Caco-2 (cell line): ENCODE results near the gene CATSPERD. TPM values are rescaled to one million over a fixed set of nuclear protein-coding genes. Genes with fewer than 3 reads are reported as not detected.

Experiments
- BruUV-seq: library from RNA; stranded (reverse); fragments of 400-500 nt; replicated peaks from 2 replicates; lab custom pipeline; 2021; lab: Mats Ljungman, UMichigan
- CTCF ChIA-PET: fragments of 300-600 bp; sonication (Branson Sonifier 250); formaldehyde crosslinking; loops from one replicate; lab custom pipeline; 2022; ENCODE audit warnings: antibody characterized with exemption; lab: Charles Lee
- POLR2A ChIA-PET: fragments of 300-600 bp; sonication (Branson Sonifier 250); formaldehyde crosslinking; loops from one replicate; lab custom pipeline; 2022; ENCODE audit warnings: antibody characterized with exemption; lab: Charles Lee
- DNase-seq, 2 experiments: peaks; one replicate each; pipeline versions ENCODE4 v3.0.0 to v3.0.0-alpha.2; 2020 to 2022
- H3K27me3 ChIP-seq: replicated peaks from 2 replicates; pipeline ENCODE4 v1.6.0; 2011; ENCODE audit warnings: low read length; ENCODE audit not compliant: control insufficient read depth, insufficient read depth
- H3K36me3 ChIP-seq: 2 replicates; pipeline ENCODE4 v1.5.1; 2011; ENCODE audit warnings: low read length; ENCODE audit not compliant: control insufficient read depth, insufficient read depth
- H3K4me1 ChIP-seq: fragments of 250-450 bp; sonication (Bioruptor Pico); 2 replicates; pipeline ENCODE4 v1.5.1; 2020; ENCODE audit warnings: mild to moderate bottlenecking
- H3K4me3 ChIP-seq: 2 replicates; pipeline ENCODE4 v1.5.1; 2011; ENCODE audit warnings: low read depth, mild to moderate bottlenecking, control low read depth, low read length
- H3K9me3 ChIP-seq: fragments of 250-450 bp; sonication (Bioruptor Pico); 2 replicates; pipeline ENCODE4 v1.5.1; 2020; ENCODE audit warnings: mild to moderate bottlenecking, moderate library complexity
- H3K27ac Mint-ChIP-seq: one replicate; pipeline ENCODE4 v1.8.0; 2022; ENCODE audit warnings: mixed read lengths; ENCODE audit not compliant: unreplicated experiment
- H3K27me3 Mint-ChIP-seq: one replicate; pipeline ENCODE4 v1.8.0; 2022; ENCODE audit warnings: mixed read lengths; ENCODE audit not compliant: insufficient read depth, unreplicated experiment
- H3K36me3 Mint-ChIP-seq: one replicate; pipeline ENCODE4 v1.8.0; 2022; ENCODE audit warnings: mild to moderate bottlenecking, mixed read lengths; ENCODE audit not compliant: insufficient read depth, unreplicated experiment
- H3K4me1 Mint-ChIP-seq: one replicate; pipeline ENCODE4 v1.8.0; 2022; ENCODE audit warnings: low read depth, mixed read lengths; ENCODE audit not compliant: unreplicated experiment
- H3K4me3 Mint-ChIP-seq: one replicate; pipeline ENCODE4 v1.8.0; 2022; ENCODE audit warnings: mild to moderate bottlenecking, moderate library complexity, mixed read lengths; ENCODE audit not compliant: unreplicated experiment
- H3K9me3 Mint-ChIP-seq: one replicate; pipeline ENCODE4 v1.8.0; 2022; ENCODE audit warnings: mixed read lengths; ENCODE audit not compliant: unreplicated experiment
- intact Hi-C: fragments of 100-400 bp; cut with micrococcal nuclease; formaldehyde crosslinking; loops from one replicate; pipeline ENCODE4 v1.10.0; 2022; ENCODE audit not compliant: unreplicated experiment
- total RNA-seq: library from RNA; stranded (reverse); gene quantifications from 2 replicates; pipeline ENCODE4 v1.2.3, GENCODE V29; 2022
- TF ChIP-seq, protein P1 (sequence below), 2 experiments: fragments of 200-600 bp in 1 of 2; IDR thresholded peaks; 1 replicate in 1 of 2; 2 replicates in 1 of 2; pipeline versions ENCODE4 v1.5.1 to v1.8.0; 2011 to 2022; ENCODE audit warnings: antibody characterized with exemption in 1 of 2, control low read depth in 1 of 2, inconsistent platforms in 1 of 2, low read depth in 1 of 2, low read length in 1 of 2, mild to moderate bottlenecking in 1 of 2, moderate library complexity in 1 of 2; ENCODE audit not compliant: insufficient read depth in 1 of 2, severe bottlenecking in 1 of 2, unreplicated experiment in 1 of 2

Gene CATSPERD
- total RNA-seq, 1 experiment from 2014 or later: not detected

- Mint-ChIP-seq H3K27ac (no peak overlapping the region), H3K4me1 (no peaks in the 10 kb centered on the region), H3K36me3 (no peaks in the 10 kb centered on the region), H3K4me3 (no peak overlapping the region), H3K27me3 (no peaks in the 10 kb centered on the region), H3K9me3 (no peaks in the 10 kb centered on the region)
- TF ChIP-seq, protein P1, sequence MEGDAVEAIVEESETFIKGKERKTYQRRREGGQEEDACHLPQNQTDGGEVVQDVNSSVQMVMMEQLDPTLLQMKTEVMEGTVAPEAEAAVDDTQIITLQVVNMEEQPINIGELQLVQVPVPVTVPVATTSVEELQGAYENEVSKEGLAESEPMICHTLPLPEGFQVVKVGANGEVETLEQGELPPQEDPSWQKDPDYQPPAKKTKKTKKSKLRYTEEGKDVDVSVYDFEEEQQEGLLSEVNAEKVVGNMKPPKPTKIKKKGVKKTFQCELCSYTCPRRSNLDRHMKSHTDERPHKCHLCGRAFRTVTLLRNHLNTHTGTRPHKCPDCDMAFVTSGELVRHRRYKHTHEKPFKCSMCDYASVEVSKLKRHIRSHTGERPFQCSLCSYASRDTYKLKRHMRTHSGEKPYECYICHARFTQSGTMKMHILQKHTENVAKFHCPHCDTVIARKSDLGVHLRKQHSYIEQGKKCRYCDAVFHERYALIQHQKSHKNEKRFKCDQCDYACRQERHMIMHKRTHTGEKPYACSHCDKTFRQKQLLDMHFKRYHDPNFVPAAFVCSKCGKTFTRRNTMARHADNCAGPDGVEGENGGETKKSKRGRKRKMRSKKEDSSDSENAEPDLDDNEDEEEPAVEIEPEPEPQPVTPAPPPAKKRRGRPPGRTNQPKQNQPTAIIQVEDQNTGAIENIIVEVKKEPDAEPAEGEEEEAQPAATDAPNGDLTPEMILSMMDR (IDR thresholded peaks at IDR 0.05; ENCODE audit: insufficient read depth in 1 of 2, low read depth in 1 of 2, low read length in 1 of 2, severe bottlenecking in 1 of 2, unreplicated experiment in 1 of 2): no peak
- DNase-seq: no peak
- H3K4me1 ChIP-seq: no peaks in the 10 kb centered on the region
- intact Hi-C loops: no loop called here
- H3K9me3 ChIP-seq: no peaks in the 10 kb centered on the region
- H3K4me3 ChIP-seq: no peak overlapping the region
- ChIA-PET POLR2A (no interaction called here), CTCF (no interaction called here)
- H3K36me3 ChIP-seq: no peaks in the 10 kb centered on the region
- BruUV-seq: no TSS peak
- no peaks in the 10 kb centered on the region for H3K27me3 ChIP-seq
Observed at GRCh38 chr19:5749505-5749904, 29.1 kb downstream of the CATSPERD start.

GRCh38 chr19:5751709-5752108 is 31.3 kb downstream of the CATSPERD start:
- Mint-ChIP-seq H3K4me1 (no peaks in the 10 kb centered on the region), H3K4me3 (no peak overlapping the region), H3K27ac (no peak overlapping the region), H3K36me3 (no peaks in the 10 kb centered on the region), H3K27me3 (no peaks in the 10 kb centered on the region), H3K9me3 (no peaks in the 10 kb centered on the region)
- TF ChIP-seq, protein P1 (IDR thresholded peaks at IDR 0.05; ENCODE audit: insufficient read depth in 1 of 2, low read depth in 1 of 2, low read length in 1 of 2, severe bottlenecking in 1 of 2, unreplicated experiment in 1 of 2): no peak
- Histone ChIP-seq H3K27me3 (no peaks in the 10 kb centered on the region), H3K4me1 (no peaks in the 10 kb centered on the region), H3K4me3 (no peak overlapping the region), H3K36me3 (no peaks in the 10 kb centered on the region), H3K9me3 (no peaks in the 10 kb centered on the region)
- intact Hi-C loops: no loop called here
- no TSS peak for BruUV-seq
- ChIA-PET POLR2A (no interaction called here), CTCF (no interaction called here)
- DNase-seq: no peak

- H3K4me3 Mint-ChIP-seq: no peak overlapping the region
- no peaks in the 10 kb centered on the region for H3K36me3 Mint-ChIP-seq
- no peak overlapping the region for H3K27ac Mint-ChIP-seq
- TF ChIP-seq, protein P1 (IDR thresholded peaks at IDR 0.05; ENCODE audit: insufficient read depth in 1 of 2, low read depth in 1 of 2, low read length in 1 of 2, severe bottlenecking in 1 of 2, unreplicated experiment in 1 of 2): no peak
- no peaks in the 10 kb centered on the region for H3K36me3 ChIP-seq
- no peak for DNase-seq
- intact Hi-C loops: no loop called here
- CTCF ChIA-PET: no interaction called here
- no peaks in the 10 kb centered on the region for H3K9me3 ChIP-seq
- H3K27me3 ChIP-seq: no peaks in the 10 kb centered on the region
- BruUV-seq: no TSS peak
- no peak overlapping the region for H3K4me3 ChIP-seq
- H3K4me1 Mint-ChIP-seq: no peaks in the 10 kb centered on the region
- POLR2A ChIA-PET: no interaction called here
- H3K27me3 Mint-ChIP-seq: no peaks in the 10 kb centered on the region
- H3K9me3 Mint-ChIP-seq: no peaks in the 10 kb centered on the region
- no peaks in the 10 kb centered on the region for H3K4me1 ChIP-seq
Observed at GRCh38 chr19:5753743-5754142, 33.3 kb downstream of the CATSPERD start.
